Mesenteric fat pad (tissue), 1 donor: ENCODE data around the gene MYOF. TPM values are rescaled to one million over a fixed set of nuclear protein-coding genes. Genes with fewer than 3 reads are reported as not detected.

Experiments used
- DNase-seq: peaks from one replicate; pipeline ENCODE4 v3.0.0-alpha.2; 2020; ENCODE audit warnings: low spot score
- total RNA-seq: library from RNA; stranded (reverse); fragmentation: NEBNext Ultra II Directional; extraction: Animal tissue kit (Norgen Biotek cat#: 25700); gene quantifications from one replicate; pipeline ENCODE4 v1.2.1, GENCODE V29; 2021
- donor health status: DM: yes; HTN: yes; CAD: no.

Gene MYOF
- total RNA-seq, 1 donor from 2014 or later = 87.8 TPM

DNA sequence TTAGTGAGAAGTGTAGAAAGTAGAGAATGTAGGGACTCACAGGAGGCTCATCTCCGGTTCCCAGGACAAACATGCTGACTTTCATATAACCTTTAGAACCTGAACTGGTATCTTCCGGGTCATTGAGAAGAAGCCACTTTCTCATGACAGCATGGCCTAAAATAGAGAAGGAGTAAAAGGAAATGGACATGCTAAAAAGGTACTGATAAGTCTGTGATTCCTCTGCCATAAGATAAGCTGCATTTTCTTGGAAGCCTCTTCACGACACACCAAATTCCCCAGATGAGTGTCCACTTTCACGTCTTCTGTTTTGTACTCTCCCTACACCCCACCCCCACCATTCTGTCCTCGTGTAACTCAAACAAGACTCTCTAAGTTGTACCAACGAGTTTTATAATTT, 79.9 kb downstream of the MYOF start:
- no peak for DNase-seq

DNA sequence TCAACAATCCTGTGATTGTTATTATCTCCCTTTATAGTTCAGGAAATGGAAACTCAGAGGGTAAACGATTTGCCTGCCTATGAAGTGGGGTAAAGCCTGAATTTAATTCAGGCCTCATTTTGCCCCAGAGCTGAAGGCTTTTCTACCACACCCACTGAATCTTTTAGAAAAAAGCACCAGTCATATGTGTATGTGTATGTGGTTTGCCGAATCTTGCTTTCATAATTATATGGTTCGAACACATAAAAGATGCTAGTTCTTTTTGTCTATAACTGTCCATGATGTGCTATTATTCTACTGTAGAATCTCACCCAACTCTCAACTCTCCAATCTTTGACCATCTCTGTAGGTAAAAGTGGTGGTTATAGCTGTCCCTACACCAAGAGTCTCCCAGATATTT, 83.6 kb downstream of the MYOF start:
- no peak for DNase-seq

DNA sequence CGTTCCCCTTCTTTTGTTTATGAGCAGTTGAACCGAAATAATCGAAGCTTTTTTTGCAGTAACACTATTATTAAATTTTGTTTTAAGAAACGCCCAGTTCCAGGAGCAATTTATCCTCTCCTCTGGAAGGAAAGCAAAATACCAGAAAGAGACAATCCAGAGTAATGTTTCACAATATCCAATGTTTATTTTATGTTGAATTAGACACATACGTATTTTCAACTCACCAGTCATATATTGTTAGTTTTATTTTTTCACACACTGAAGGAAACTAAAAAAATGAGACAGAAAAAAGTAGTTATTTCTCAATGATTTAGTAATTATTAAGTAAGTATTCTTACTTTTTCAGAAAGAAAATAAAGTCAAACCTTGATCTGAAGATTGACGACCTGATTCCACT, 85.1 kb downstream of the MYOF start:
- no peak for DNase-seq

DNA sequence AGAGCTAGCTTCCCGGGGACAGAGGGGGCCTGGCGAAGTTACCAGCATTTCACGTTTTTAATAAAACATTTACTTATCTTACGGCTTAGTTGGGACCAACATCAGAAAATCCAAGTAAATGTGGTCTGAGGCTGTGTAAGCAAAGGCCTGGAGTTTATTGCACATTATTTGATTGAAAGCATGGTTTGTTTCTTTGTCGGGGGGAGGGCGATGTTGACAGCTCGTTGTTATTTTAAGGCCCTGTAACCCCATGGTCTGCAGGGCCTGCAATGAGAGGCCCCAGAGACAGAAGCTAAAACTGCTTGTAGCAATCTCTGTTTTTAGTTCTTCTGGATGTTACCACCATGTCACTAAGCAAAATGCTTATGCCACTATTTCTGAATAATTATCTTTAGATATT, 88.9 kb downstream of the MYOF start:
- DNase-seq = no peak

DNA sequence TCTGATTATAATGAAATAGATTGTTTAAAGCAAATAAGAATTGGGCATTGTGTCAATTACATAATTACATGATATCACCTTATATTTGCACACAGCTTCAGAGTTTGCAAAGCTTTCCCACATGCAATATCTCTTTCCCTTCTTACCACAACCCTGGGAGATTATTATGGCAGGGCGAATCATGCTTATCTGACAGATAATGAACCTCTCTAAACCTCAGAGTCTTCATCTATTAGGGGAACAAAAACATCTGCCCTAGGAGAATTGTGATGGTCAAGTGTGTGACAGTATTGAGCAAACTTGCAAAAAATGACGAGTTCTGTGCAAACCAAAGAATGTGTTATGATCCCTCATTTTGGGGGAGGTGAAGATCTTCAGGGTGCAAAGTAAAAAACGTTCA, 90.0 kb downstream of the MYOF start:
- DNase-seq = no peak

DNA sequence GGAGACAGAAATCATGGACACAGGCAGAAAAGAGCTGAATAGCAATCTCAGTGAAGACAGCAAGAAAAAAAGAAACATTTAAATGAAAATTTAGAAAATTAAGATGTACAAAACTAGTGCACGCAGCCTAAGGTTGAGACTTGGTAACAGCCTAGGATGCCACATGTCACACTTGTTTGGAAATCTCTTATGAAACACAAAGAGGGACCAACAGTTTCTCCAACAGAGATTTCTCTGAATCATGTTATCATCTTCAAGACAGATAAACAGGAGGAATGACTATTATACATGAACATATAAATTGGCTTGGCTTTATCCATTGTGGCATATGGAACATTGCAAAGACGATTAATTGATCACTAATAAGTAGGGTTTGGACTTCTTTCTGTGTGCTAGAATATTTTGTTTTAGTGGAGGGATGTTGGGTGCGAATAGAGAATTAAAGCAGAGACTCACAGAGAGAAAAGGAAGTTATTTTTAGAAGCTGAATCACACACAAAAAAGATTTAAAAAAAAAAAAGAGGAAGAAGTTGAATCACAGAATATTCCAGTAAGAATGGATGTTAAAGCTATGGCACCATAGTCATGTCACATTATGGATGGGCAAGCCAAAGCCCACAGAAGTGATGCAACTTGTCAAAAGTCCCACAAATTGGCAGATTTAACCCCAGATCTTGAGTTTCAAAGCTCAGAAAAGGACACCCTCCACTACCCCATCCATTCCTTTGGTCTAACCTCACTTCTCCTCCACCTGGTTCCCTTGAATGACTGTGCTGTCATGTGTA, 91.6 kb downstream of the MYOF start:
- no peak for DNase-seq

DNA sequence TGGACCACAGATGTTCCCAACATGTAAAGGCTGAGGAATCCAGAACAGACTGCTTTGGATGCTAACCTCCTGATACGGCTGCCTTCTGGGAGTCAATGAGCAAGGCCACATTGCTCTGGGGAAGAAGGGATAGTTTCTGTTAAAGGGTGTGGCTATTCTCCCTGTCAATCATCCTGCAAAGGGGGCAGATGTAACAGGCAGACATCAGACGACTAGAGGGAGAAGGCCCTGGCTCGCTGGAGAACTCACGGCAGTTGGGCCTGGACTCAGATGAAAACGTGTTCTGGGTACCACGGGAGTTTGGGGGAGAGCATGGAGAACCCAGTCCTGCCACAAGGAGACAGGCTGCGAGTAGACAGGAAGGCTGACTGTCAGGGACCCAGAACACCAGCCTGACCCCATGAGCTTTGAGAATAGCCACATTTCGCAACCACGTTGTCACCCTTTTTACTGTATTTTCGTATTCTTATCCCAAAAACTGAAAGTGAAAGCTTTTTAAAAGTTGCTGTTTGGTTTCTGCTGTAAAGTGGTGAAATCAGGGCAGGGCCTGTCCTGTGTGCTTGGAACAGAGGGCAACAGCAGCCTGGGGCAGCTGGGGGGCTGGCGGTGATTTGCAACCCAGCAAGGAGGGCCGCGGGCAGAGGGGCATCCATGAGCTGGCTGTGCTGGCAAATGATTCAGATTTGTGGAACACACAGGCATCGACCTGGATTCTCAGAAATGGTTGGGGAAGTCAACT, 95.3 kb downstream of the MYOF start:
- no peak for DNase-seq

DNA sequence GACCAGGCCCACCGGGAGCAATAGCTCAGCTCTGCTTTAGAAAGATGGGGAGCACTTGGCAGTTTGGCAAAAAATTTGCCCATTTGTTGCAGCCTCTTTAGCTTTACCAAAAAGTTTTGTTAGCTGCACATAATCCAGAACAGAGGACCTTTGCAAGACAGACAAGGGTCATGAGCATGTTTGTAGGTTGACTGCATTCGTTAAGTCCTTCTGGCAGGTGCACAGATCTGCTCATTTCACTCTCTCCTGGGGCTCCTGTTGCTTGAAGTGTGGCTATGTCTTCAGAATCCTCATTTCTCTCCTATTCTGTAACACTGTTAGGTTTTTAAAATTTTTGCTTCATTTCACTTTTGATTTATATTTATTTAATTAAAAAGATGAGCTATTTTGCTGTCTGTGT, 96.8 kb downstream of the MYOF start:
- DNase-seq = no peak

DNA sequence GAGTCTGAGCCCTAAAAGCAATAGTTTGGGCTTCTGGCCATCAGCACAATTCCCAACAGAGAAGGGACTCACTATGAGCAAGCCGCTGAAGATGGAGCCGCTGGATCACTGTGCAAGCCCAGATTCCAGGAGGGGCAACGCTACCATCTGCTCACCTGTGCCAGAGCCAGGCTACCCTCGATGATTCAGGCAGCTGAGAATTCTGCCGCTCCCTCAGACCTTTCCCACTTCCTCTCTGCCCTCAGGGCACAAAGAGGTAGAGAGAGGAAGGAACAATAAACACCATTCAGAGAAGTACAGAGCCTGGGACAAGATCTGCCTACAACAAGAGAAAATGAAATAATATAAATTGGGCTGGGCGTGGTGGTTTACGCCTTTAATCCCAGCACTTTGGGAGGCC, 98.1 kb downstream of the MYOF start:
- DNase-seq = no peak

DNA sequence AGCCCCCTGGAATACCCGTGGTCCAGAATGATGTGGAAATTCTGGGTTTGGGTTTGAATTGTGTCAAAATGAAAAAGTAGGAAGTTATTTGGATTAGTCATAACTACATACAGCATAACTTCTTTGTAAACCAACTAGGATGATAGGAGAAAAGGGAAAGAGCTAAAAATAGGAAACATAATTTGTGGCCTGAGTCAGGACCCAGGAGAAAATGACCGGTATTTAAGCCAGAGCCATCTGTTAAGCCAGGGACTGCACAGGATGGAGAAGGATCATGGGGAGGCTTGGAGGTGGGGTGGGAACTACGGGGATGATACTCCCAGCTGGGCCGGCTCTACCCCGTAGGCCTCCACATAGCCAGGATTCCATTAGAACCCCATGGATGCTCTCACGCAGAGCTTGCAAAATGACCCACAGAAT, 98.6 kb downstream of the MYOF start:
- DNase-seq = no peak

DNA sequence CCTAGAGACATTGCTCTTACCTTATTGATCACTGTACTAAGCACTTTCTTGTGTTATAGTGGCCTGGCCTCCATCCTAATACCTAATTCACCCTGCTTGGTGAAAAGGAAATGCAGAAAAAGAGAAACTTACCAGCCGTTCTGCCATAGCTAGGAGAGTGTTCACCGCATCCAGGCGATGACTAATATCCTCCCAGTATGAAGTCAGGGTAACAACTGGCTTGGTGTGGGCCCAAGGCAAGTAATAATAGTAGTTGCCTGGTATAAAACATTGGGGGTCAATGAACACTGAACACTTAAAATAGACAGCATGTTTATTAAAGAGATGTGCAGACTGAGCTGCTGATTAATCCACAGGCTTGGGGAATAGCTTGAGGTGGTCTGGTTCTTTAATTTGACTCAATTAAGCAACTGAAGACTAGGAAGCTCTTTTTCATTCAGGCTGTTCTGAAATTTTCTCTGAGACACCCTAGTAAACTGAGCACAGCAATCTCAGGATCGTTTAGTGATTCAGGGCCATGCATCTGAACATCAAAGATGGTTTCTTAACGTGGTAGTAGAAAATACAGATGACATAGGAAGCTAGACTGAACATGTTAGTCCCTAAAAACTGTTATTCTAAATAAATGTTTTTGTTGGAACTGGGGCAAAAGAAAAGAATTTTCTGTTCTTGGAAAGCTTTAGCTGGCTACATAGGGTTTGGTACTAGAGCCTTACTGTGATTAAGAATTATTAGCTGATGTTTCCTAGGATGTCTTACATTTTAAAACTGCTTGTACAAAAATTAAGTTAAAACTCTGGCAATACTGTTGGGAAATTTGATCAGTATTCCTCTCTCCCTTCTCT, 102.2 kb downstream of the MYOF start:
- DNase-seq = no peak

DNA sequence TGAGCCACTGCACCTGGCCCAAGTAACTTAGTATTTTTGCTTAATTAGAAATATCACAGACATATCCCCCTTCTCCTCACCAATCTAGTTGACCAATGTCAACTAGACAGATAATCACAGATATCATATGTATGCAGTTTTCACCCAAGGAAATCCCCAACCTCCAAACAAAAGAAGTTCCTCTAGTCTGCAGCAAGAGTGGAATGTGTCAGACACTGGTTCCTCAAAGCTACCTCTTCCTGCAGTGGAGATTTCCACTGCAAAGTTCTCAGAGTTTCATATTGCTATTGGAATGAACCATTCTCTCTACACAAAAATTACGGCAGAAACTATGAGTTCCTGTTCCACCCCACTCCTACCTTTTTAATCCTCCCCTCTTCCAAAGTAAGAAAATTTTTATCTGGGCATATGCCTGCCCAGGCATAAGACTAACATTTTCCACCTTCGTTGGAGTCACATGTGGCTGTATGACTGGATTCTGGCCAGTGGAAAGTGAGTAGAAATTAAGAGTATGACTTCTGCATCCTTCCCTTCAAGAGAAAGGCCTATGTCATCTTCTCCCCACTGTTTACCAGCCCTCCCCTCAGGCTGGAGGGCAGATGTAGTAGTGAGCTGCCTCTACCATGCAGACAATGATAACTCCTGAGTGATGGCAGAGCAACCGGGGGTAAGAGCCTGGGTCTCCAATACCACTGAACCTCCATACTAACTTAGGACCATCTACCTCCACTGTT, 103.0 kb downstream of the MYOF start:
- no peak for DNase-seq

DNA sequence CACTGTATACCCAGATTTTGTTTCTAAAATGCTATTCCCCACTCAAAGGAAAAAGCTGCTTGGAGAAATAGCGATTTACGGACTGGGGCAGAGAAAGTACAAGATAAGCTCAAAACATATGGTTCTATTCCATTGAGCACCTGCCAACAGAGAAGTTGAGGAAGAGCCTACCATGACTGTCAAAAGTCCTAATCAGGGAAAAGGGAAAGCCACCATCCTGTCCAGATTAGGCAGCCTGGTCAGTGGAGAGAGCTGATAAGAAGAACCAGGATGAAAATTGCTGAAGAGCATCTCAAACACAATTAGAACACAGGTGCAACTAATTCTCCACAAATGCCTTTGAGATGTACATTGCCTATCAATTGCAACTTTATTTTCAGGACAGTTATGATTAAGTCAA, 104.1 kb downstream of the MYOF start:
- DNase-seq = no peak

DNA sequence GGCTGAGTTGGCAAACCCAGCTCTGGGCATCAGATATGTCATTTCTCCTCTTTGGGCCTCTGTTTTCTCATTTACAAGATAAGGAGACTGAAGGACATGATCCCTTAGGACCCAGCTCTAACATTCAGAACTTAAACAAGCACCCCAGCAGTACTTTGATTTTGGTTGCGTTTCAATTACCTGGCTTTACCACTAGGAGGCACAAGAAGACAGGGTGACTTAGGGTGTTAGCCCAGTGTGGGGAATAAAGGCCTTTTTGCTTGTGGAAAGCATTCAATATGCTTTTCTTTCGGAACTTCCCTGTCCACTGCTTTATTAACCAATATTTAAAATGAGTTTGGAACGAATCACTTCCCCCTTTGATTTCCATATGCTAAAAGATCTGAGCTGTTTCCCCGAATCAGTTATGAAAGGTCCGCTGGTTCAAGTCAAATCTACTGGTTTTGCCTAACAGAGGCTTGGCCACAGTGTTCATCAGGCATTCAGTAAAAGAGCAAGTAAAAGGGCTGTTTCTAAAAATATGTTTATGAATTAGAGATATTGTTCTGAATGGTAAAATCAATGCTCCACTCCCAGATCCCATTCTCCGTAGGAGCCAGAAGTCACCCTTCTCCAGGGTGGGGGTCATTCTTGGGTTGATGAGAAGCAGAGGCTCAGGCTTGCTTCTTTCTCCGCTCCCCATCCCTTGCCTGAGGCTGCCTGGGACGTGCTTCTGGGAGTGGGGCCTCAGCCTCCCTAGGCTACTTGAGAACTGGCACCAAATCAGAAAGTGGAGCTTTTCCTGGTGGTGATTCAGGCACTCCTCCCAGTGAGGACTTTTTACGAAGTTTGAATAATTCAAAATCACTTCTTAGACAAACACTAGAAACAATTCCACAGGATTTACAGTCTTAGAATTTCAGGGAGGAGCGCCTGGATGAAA, 105.5 kb downstream of the MYOF start:
- DNase-seq = no peak

DNA sequence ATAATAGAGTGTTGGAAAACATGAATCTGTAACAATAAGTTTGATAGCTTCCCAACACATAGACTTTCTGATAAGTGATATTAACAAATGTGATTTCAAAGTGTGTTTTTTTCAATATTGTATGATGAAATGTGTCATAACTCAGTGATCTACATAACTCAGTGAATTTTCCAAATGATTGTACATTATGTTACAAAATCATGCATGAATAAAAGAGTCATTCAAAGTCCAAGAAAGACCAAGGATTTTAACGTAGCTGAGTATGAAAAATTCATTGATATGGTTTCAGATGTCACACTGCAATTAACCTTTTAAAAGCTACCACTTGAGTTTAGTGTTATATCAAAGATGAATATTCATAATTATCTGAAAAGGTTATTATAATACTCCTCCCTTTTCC, 111.2 kb downstream of the MYOF start:
- DNase-seq = no peak

DNA sequence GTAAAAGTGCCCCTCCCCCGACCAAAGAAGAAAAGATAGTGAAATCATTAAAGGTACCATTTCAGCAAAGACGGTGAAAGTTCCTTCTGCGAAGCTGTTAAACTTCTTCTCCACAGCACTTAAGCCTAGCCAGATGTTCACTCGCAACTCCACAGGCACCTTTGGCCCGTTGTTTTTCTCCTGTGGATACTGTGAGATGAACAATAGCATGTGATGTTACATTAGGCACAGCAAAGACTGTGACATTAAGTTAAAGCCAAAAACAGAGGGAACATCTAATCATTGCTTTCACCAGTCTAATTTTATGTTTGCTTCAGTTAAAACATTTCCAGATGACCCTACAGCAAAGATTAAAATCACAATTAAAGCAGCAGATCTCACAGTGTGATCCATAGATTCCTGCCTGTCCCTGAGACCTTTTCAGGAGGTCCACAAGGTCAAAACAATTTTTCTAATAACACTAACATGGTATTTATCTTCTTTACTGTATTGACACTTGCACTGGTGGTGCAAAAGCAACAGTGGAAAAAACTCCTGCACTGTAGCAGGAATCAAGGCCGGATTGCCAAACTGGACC, 112.5 kb downstream of the MYOF start:
- no peak for DNase-seq

DNA sequence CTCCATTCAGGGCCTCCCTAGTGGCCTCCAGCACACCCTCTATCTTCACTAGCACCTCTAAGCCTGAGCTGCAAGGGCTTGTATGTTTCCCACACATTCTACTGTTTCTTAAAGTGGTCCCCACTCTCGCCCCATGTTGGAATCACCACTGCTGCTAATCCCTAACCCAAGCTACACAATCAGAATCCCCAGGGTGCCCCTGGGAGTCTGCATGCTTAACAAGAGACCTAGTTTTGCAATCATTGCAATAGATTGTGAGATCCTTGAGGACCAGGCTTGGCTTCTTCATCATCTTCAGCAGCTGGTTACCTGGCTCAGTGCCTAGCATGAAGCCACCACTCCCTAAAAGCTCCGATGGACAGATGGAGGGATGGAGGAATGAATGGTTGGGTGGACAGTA, 113.9 kb downstream of the MYOF start:
- no peak for DNase-seq

DNA sequence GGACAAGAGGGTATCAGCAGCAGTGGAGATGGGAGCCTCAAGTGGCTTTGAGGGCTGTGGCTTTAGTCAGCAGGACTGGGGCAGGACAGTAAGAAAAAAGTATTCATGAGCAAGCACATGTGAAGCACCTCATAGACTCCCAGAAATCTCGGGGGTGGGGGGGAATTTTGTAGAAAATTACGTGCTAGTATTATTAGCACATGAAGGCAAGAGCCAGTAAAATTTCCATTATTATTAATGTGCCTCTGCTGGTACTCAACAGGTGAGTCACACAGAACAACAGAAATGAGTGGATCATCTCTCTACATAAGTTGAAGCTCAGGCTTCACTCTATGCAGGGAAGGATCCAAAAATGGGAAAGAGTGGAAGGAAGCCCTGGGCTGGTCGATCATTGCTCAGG, 114.5 kb downstream of the MYOF start:
- no peak for DNase-seq

DNA sequence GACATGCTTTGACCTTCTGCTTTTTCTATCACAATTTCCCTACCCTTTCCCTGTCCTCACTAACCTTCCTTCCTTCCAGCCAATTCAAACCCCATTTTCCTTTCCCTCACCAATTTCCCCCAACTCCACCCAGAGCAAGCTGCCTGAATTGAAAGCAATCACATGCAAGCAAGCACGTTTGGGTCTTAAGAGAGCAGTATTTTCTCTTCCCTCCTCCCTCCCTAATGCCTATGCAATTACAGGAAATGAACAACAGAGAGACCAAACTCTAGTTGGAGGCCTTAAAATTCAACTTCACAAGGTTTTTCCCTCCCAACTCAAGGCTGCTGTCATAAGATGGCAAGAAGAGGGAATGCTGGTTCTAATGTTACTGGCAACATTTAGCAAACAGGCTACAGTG, 117.2 kb downstream of the MYOF start:
- no peak for DNase-seq
